A549 (cell line): Measurements from ENCODE around the gene COLEC12.

Experiments
- BHLHE40 ChIP-seq: IDR thresholded peaks from 2 replicates; pipeline ENCODE4 v1.6.1; 2012; ENCODE audit warnings: low read depth, low read length, inconsistent platforms
- CEBPB ChIP-seq, 2 experiments: fragments of >200 bp in 1 of 2; sonication (Bioruptor Twin) in 1 of 2; formaldehyde crosslinking in 1 of 2; IDR thresholded peaks; 2 replicates each; pipeline ENCODE4 v1.6.1; 2012 to 2016
- CHD2 ChIP-seq: fragments of 150-350 bp; IDR thresholded peaks from 2 replicates; pipeline ENCODE4 v1.6.1; 2014; ENCODE audit warnings: low read length; ENCODE audit not compliant: partially characterized antibody
- EP300 ChIP-seq, 2 experiments: fragments of >200 bp; sonication (Bioruptor Twin); formaldehyde crosslinking; IDR thresholded peaks; 2 replicates in 1 of 2; 3 replicates in 1 of 2; pipeline ENCODE4 v1.6.1; 2016 to 2017
- MAZ ChIP-seq: fragments of 150-350 bp; IDR thresholded peaks from 2 replicates; pipeline ENCODE4 v1.6.1; 2014; ENCODE audit warnings: antibody characterized with exemption, low read depth, low read length, borderline replicate concordance
- RFX5 ChIP-seq: fragments of 450-650 bp; IDR thresholded peaks from 2 replicates; pipeline ENCODE4 v1.7.1; 2014; ENCODE audit warnings: antibody characterized with exemption, mild to moderate bottlenecking, moderate library complexity
- TF ChIP-seq, protein P1 (sequence below): fragments of >200 bp; sonication (Bioruptor Twin); formaldehyde crosslinking; IDR thresholded peaks from 3 replicates; pipeline ENCODE4 v1.5.1; 2016

GRCh38 chr18:413233-413632 is 87.3 kb downstream of the COLEC12 start:
- TF ChIP-seq, protein P1, sequence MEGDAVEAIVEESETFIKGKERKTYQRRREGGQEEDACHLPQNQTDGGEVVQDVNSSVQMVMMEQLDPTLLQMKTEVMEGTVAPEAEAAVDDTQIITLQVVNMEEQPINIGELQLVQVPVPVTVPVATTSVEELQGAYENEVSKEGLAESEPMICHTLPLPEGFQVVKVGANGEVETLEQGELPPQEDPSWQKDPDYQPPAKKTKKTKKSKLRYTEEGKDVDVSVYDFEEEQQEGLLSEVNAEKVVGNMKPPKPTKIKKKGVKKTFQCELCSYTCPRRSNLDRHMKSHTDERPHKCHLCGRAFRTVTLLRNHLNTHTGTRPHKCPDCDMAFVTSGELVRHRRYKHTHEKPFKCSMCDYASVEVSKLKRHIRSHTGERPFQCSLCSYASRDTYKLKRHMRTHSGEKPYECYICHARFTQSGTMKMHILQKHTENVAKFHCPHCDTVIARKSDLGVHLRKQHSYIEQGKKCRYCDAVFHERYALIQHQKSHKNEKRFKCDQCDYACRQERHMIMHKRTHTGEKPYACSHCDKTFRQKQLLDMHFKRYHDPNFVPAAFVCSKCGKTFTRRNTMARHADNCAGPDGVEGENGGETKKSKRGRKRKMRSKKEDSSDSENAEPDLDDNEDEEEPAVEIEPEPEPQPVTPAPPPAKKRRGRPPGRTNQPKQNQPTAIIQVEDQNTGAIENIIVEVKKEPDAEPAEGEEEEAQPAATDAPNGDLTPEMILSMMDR: no peak
- TF ChIP-seq MAZ (no peak), CEBPB (IDR thresholded peaks at IDR 0.05) (no peak), EP300 (IDR thresholded peaks at IDR 0.05) (no peak), RFX5 (no peak), BHLHE40 (no peak), CHD2 (no peak)
